Measurements from ENCODE around the gene FOXK2. TPM values are rescaled to one million over a fixed set of nuclear protein-coding genes. Genes with fewer than 3 reads are reported as not detected.

Gene FOXK2
- total RNA-seq, 1 donor from 2014 or later, result 88.3 TPM

DNA sequence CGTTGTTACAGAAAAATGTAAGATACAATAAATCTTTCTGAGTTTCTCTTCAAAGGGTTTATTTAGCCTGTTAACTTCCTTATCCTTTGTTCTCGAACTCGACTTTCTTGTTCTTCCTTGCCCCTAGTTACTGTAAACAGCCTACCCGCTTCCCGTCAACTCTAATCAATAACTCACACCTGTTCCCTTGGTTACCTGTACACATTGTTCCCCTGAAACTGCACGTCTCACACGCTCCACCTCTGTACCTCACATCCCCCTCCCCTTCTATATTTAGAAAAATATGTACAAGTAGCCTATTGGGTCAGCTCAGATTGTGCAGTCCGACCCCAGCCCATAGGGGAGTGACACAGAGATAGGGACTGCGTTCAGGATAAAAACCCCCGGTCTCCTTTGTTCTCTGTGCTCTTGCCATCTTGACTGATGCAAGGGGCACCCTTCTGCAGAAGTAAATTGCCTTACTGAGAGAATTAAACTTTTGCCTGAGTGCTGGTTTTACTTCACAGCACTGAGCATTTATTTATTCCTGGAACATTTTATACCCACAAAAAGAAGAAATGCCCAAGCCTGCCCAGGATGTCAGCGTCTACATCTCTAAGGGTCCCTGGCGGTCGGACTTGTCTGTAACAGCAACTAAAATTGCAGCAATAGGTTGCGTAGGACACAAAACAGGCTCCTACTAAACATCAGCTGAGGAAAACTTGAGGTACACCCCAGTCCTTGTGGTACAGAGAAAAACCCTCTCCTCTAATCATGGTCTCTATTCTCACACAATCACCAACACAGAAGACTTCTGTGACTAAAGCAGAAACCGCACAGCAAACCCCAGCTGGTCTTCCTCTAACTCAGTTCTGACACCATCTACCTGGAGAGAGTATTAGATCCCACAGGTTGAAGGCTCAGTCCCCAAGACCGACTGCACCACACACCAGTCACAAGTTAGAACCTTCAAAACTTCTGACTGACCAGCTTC lies 117.4 kb downstream of the FOXK2 start:
- H3K4me3 Mint-ChIP-seq, result no peak overlapping the region
- no peak for DNase-seq (ENCODE audit: low spot score in 2 of 2, unreplicated experiment in 2 of 2)
- peak overlapping the region; percentile 100 for H3K27ac Mint-ChIP-seq

DNA sequence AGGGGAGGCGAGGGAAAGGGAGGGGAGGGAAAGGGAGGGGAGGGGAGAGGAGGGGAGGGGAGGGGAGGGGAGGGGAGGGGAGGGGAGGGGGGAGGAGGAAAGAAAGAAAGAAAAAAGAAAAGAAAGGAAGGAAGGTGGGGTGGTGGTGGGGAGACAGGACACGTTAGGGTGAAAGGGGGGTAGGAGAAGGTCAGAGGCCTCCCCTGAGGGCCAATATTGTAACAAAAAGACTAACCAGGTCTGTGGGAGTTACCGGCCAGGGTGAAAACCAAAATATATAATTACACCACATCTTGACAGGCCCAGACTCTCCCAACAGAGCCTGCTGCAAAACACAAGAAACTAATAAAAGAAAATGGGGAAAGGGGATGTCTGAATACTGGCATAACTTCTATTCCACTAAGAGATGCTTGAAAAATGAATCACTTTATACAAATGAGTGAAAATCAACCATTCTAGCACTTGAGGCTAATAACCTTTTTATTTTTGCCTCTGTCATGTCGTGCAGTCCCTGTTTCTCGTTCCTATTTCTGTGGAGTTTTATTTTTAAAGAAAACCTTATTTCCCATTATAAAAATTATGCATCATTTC lies 118.7 kb downstream of the FOXK2 start:
- H3K36me3 Mint-ChIP-seq, result peaks cover 39% of the 10 kb centered on the region
- TF ChIP-seq, protein P1, sequence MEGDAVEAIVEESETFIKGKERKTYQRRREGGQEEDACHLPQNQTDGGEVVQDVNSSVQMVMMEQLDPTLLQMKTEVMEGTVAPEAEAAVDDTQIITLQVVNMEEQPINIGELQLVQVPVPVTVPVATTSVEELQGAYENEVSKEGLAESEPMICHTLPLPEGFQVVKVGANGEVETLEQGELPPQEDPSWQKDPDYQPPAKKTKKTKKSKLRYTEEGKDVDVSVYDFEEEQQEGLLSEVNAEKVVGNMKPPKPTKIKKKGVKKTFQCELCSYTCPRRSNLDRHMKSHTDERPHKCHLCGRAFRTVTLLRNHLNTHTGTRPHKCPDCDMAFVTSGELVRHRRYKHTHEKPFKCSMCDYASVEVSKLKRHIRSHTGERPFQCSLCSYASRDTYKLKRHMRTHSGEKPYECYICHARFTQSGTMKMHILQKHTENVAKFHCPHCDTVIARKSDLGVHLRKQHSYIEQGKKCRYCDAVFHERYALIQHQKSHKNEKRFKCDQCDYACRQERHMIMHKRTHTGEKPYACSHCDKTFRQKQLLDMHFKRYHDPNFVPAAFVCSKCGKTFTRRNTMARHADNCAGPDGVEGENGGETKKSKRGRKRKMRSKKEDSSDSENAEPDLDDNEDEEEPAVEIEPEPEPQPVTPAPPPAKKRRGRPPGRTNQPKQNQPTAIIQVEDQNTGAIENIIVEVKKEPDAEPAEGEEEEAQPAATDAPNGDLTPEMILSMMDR (IDR thresholded peaks at IDR 0.05; ENCODE audit: unreplicated experiment), result no peak
- H3K9me3 Mint-ChIP-seq, result peaks cover 10% of the 10 kb centered on the region
- H3K4me1 Mint-ChIP-seq, result peaks cover 18% of the 10 kb centered on the region
- H3K27me3 Mint-ChIP-seq (ENCODE audit: low read depth), result no peaks in the 10 kb centered on the region
- H3K27ac Mint-ChIP-seq, result no peak overlapping the region
- DNase-seq (ENCODE audit: low spot score in 2 of 2, unreplicated experiment in 2 of 2), result no peak
- no peak overlapping the region for H3K4me3 Mint-ChIP-seq

More for the DNA sequence above, 117.4 kb downstream of the FOXK2 start:
- H3K36me3 Mint-ChIP-seq, result peaks cover 42% of the 10 kb centered on the region
- H3K27me3 Mint-ChIP-seq (ENCODE audit: low read depth), result no peaks in the 10 kb centered on the region
- H3K9me3 Mint-ChIP-seq, result peaks cover 10% of the 10 kb centered on the region
- TF ChIP-seq, protein P1 (IDR thresholded peaks at IDR 0.05; ENCODE audit: unreplicated experiment), result no peak
- H3K4me1 Mint-ChIP-seq, result peaks cover 18% of the 10 kb centered on the region

DNA sequence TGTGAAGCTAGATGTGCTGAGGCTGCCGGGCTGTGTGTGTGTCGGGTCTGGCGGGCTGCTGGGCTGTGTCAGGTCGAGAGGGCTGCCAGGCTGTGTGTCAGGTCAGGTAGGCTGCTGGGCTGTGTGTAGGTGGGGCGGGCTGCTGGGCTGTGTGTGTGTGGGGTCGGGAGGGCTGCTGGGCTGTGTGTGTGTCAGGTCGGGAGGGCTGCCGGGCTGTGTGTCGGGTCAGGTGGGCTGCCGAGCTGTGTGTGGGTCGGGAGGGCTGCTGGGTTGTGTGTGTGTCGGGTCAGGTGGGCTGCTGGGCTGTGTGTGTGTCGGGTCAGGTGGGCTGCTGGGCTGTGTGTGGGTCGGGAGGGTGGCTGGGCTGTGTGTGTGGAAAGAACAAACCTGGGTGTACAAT lies 120.1 kb downstream of the FOXK2 start:
- Mint-ChIP-seq H3K4me1 (peaks cover 14% of the 10 kb centered on the region), H3K9me3 (peaks cover 10% of the 10 kb centered on the region), H3K36me3 (peaks cover 40% of the 10 kb centered on the region), H3K27ac (peak overlapping the region; percentile 55), H3K27me3 (ENCODE audit: low read depth) (no peaks in the 10 kb centered on the region), H3K4me3 (no peak overlapping the region)
- no peak for DNase-seq (ENCODE audit: low spot score in 2 of 2, unreplicated experiment in 2 of 2)
- TF ChIP-seq, protein P1 (IDR thresholded peaks at IDR 0.05; ENCODE audit: unreplicated experiment), result no peak

DNA sequence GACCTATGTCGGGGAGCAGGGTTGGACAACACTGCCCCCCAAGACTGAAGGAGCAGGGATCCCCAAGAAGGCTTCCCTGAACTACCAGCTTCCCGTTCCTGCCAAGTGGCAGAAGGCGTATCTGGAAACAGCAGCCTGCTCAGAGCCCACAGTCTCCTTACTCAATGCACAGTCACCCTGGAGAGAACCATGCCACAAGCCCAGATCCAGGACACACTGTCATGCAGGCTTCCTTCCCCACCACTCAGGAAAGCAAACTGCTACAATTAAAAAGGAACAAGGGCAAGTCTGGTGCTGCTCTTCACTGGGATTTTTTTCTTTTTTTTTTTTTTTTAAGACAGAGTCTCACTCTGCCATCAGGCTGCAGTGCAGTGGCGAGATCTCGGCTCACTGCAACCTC lies 120.5 kb downstream of the FOXK2 start:
- peaks cover 38% of the 10 kb centered on the region for H3K36me3 Mint-ChIP-seq
- H3K4me1 Mint-ChIP-seq, result peaks cover 12% of the 10 kb centered on the region
- H3K27me3 Mint-ChIP-seq (ENCODE audit: low read depth), result no peaks in the 10 kb centered on the region
- DNase-seq (ENCODE audit: low spot score in 2 of 2, unreplicated experiment in 2 of 2), result no peak
- TF ChIP-seq, protein P1 (IDR thresholded peaks at IDR 0.05; ENCODE audit: unreplicated experiment), result no peak
- peaks cover 10% of the 10 kb centered on the region for H3K9me3 Mint-ChIP-seq
- H3K27ac Mint-ChIP-seq, result peak overlapping the region; percentile 47
- no peak overlapping the region for H3K4me3 Mint-ChIP-seq

DNA sequence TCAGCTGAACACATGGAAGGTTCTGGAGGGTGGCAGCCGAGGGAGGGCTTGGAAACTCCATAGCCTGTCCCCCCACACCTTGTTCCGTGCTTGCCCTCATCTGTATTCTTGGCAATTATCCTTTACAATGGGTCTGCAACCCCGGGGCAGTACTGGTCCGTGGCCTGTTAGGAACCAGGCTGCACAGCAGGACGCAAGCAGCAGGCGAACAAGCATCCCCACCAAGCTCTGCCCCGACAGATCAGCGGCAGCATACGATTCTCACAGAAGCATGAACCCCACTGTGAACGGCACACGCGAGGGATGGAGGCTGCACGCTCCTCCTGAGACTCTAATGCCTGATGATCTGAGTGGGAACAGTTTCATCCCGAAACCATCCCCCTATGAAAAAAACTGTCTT lies 122.5 kb downstream of the FOXK2 start:
- Mint-ChIP-seq H3K4me3 (no peak overlapping the region), H3K36me3 (peaks cover 34% of the 10 kb centered on the region), H3K9me3 (peaks cover 6% of the 10 kb centered on the region), H3K27me3 (ENCODE audit: low read depth) (no peaks in the 10 kb centered on the region), H3K27ac (no peak overlapping the region), H3K4me1 (peaks cover 13% of the 10 kb centered on the region)
- no peak for DNase-seq (ENCODE audit: low spot score in 2 of 2, unreplicated experiment in 2 of 2)
- TF ChIP-seq, protein P1 (IDR thresholded peaks at IDR 0.05; ENCODE audit: unreplicated experiment), result no peak
